ENCODE results near the gene APMAP.
A peak's percentile ranks its signal among the peaks of the same experiment; 100 is the strongest.

APMAP gene

DNA sequence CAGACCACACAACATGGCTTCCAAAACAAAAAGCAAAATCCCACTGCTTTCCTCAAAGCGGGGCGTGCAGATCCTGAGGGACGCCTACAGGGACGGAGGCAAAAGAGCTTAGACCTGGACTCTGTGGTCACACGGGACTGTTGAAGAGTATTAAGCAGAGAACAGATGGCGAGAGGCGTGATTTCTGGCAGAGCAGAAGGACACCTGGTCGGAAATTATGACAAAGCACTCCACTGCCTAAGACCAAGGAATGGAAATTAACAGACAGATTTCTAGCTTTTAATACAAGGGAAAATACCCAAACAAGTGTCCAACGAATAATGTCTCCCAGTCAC is 28.1 kb downstream of the APMAP start:
- DNase-seq: no peak

DNA sequence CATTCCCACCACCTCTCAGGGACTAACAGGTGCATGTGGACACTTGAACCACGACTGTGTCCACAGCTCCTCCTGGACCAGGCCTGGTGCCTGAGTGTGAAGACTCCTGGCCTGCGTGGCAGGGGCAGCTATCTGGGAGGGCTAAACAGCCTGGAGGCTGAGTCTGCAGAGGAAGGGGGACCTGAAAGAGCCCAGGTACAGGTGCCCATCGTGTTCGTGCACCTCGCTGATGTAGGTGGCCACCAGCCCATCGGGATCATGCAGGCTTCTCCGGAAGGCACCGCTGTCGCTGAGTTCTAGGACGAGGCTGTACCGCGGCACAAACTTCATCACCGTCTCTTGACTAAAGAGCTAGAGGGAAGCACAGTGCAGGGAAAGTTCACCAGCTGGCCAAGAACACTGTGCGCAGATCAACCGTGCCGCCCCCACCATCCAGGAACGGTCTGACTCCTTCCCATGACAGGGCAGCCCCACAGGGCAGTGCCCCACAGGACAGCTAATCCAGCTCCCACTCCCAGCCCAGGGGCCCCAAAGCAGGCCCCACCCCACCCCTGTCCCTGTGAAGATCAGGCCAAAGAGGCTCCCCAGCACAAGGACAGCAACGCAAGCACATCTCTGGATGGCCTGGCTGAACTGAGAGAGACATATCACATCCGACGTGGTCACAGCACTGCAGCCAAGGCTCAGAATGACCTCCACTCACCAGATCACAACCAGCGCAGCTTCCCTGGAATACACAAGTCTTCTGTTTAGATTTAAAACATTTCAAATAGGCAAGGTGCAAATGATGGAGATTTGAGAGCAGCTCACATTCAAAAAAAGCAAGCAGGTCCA is 28.7 kb downstream of the APMAP start:
- no peak for DNase-seq

DNA sequence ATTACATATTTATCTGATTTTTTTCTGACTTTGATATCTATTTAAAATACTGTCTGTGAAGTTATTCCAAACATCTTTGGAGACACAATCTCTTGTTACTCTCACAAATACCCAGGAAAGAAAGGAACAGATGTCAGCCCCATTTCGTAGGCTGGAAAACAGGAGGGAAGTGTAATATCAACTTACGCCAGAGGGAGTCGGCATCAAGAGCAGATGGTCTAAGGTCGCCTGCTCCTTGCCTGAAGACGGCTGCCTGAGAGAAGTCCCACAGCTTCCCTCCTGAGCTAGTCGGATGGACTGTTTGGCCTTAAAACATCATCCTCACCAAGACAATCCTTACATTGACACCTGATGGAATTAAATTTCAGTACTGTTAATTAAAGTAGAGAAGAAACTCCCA is 30.0 kb downstream of the APMAP start:
- no peak for DNase-seq

DNA sequence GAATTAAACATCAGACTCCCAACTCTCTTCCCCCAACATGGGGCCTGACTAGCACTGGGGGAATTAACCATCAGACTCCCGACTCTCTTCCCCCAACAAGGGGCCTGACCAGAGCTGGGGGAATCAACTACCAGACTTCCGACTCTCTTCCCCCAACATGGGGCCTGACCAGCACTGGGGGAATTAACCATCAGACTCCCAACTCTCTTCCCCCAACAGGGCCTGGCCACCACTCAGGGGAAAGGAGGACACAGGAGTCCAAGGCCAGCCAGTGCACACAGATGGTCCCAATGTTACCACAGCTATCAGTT is 30.4 kb downstream of the APMAP start:
- no peak for DNase-seq

DNA sequence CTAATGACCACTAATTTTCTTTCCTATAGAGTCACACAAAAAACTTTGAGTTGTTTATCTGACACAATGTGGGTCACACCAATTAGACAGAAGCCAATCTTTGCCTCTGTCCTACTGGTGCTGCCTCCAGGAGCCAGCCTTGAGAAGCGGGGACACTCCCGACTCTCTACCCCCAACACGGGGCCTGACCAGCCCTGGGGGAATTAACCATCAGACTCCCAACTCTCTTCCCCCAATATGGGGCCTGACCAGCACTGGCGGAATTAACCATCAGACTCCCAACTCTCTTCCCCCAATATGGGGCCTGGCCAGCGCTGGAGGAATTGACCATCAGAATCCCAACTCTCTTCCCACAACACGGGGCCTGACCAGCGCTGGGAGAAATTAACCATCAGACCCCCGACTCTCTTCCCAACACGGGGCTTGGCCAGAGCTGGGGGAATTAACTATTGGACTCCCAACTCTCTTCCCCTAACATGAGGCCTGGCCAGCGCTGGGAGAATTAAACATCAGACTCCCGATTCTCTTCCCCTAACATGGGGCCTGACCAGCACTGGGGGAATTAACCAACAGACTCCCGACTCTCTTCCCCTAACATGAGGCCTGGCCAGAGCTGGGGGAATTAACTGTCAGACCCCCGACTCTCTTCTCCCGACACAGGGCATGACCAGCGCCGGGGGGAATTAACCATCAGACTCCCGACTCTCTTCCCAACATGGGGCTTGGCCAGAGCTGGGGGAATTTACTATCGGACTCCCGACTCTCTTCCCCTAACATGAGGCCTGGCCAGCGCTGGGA is 31.0 kb downstream of the APMAP start:
- DNase-seq: no peak

DNA sequence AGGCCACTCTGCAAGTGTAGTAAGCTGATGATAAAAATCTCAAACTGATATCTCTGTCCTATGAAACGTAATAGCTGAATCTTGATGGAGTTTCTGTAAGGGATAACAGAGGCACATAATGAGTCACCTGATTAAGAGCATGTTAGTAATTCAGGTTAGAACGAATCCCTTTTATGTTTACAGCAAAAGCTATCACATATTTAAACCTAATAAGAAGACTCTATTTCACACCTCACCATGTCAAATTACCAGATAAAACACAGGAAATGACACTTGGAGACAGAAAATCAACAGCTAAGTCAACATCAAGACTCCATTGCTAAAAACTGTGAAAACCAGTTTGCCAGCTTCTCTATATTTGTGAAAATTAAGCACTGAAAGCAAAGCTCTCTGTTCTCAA is 31.7 kb downstream of the APMAP start:
- no peak for DNase-seq

DNA sequence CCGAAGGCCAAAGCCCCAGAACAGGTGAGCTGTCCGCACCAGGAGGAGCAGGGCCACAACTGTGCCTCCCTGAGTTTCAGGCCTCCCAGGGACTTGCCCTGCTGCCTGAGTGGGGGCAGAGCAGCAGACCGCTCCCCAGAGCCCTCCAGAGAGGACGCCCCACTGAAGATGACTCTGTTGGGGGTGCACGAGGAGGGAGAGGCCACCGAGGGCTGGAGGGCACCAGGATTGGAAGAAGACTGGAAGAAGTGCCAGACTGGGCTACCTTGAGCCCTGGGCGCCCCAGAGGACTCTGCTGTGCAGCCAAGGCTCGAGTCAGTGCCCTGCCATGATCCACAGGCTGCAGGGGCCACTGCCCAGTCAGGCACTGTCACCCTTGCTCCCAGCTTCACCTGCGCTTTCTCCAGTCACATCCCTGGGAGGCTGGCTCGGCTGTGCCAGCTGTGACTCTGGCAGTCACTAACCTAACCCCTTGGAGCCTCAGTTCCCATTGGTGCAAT is 32.2 kb downstream of the APMAP start:
- no peak for DNase-seq

DNA sequence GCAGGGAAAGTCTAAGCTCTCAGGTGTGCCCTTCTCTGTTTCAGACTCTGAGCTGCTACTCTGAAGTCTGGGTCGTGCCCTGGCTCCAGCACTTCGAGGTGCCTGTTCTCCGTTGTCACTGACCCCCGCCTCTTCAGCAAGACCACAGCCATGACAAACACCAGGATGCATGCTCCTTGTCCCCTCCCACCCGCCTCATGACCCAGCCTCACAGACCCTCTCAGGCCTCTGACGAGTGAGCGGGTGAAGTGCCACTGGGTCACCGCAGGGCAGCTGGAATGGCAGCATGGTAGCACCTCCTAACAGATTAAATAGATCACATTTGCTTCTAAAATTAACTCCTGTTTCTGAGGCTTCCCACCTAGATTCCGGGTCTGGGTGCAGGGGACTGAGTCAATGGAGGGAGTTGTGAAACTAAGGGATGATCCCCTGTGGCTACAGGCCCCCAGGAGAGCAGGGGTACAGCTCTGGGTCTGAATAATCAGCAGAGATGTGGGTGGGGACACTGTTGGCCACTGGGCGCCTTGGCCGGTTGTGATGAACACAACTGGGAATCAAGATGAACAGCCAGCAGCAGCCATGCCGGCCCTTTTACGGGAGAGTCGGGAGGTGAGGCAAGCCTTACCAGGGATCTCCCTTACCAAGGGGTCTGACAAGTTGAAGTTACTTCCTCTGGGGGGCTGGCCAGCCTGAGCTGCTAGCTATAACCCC is 32.8 kb downstream of the APMAP start:
- no peak for DNase-seq

DNA sequence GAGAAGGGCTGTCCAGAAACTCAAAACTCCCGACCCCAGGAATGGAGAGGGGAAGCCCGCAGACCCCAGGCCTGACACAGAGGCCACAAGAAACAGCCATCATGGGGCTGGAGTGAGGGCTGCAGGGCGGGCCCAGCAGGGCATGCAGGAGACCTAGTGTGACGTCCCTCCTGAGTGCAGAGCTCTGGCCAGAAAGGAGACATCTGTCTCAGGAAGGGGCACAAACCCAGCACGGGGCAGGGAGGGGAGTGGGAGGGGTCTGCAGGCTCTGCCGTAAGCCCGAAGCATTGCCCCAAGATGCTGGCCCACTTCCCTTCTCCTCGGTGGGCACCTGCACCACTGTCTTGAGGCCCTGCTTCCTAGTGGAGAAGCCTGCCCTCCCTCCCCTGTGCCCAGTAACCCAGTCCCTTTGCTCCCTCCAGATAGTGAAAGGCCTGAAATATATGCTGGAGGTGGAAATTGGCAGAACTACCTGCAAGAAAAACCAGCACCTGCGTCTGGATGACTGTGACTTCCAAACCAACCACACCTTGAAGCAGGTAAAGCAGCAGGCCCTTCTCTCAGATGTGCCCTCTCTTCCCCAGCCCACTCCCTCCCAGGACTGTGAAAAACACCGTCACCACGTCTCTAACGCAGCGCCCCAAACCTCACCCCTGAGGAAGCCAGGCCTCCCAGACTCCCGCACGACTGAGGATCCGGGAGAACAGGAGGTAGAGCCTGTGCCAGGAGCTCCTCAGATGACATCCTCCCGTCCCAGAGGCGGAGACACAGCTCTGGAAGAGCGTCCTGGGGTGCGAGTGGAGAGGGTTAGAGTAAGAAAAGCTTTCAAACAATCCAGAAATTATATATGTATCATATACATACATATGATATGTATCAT is 33.8 kb downstream of the APMAP start:
- no peak for DNase-seq

DNA sequence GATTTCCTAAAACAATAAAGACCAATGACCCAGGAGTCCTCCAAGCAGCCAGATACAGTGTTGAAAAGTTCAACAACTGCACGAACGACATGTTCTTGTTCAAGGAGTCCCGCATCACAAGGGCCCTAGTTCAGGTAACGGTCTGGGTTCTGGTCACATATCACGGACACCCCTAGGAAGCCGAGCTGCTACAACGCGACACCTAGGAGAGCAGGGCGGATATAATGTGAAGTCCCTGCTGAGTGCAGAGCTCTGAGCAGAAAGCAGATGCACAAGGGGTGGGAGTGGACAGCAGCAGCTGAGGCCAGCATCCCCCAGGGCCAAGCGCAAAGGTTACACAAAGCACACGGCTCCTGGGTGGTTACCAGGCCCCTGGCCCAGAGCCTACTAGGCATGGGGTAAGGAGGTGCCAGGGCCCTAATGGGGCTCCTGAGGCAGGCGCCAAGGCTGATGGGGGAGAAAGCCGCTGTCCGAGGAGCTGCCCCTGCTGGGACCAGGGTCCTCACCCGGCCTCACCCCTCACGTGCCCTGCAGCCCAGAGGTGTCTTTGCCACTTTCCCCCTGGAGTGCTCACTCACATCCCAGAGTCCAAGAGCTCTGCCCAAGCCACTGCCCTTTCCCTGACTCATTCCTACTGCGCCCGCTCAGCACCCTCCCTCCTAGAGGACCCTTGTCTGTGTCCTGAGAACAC is 35.1 kb downstream of the APMAP start:
- DNase-seq: peak; percentile 41

DNA sequence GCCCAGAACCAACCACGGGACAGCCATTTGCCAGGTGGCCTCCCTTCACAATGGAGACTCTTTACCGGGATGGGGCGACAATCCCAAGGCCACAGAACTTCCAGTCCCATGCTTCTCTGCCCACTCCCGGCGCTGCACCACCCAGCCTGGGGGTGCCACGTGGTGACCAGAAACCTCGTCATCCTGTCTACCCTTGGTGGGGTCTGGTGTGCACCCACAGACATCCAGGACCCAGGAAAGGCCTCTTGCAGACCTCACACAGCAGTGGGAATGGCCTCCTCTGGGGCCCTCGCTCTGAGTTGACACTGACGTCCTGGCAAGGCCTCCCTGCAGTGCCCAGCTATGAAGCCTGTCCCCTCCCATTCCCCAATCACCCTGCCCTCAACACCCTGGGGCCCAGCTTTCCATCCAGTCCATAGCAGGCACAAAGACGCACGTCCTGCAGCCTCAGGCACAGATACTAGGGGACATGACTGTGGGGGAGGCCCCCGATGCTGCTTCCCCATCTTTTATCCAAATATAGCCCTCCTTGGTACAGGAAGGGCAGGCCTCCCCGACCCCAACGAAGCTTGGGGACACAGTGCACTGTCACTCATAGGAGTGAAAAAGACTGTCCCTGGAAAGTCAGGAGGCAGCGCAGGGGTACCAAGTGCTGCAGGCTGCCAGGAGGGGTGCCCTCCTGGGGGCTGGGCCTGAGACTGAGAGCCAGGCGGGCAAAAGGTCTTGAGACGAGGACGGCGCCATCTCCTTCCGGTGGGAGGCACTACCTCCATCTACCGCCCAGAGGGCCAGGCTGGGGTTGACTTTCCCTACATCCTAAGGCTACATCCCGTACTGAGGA is 36.3 kb downstream of the APMAP start:
- DNase-seq: no peak

DNA sequence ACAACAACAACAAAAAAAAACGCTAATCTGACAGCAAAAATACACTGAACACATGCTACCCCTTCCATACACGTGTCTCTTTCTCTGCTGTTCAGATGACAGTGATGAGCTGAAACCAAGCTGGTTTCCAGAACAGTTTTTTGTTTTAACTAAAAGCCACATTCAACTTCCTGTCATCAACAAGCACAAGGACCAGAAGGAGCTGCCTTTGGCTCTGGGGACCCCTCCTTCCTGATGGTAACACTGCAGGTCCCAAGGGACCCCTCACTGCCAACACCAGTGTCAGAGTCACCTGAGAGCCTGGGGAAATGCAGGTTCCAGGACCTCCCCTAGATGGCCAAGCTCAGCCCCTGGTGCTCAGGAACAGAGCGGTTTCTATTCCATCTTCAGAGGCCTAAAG is 37.5 kb downstream of the APMAP start:
- DNase-seq: no peak

DNA sequence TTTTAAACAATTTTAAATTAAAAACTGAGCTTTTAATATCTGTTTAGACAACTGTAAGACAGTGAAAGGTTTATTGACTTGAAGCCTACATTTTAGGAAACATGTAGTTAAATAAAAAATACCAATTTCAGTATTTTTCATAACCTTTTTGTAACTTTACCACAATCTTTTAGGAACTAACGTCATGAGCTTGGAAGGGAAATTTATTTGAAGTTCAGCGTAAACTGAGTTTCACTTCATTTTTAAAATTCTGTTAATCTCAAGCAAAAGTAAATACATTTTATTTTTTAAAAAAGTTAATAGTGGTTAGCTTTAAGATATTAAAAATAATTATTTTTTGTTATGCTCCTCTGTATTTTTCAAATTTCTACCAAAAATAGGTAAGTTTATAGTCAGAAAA is 38.0 kb downstream of the APMAP start:
- no peak for DNase-seq

DNA sequence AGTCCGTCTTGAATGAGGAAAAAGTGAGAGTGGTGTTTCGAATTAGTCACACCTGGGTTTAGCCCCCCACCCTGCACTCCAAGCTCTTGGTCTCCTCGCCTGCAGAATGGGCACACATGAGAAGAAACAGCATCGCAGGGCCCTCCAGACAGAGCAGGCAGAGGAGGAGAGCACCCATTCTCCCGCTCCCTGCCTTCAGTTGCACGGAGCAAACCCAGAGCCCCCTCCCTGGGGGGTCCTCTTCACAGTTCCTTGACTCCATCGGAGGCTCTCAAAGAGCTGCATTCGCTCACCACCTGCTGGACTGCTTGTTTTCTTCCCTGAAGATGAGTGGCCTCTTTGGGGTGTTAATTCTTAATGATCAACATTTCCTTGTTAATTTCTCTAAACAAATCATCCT is 38.4 kb downstream of the APMAP start:
- no peak for DNase-seq

DNA sequence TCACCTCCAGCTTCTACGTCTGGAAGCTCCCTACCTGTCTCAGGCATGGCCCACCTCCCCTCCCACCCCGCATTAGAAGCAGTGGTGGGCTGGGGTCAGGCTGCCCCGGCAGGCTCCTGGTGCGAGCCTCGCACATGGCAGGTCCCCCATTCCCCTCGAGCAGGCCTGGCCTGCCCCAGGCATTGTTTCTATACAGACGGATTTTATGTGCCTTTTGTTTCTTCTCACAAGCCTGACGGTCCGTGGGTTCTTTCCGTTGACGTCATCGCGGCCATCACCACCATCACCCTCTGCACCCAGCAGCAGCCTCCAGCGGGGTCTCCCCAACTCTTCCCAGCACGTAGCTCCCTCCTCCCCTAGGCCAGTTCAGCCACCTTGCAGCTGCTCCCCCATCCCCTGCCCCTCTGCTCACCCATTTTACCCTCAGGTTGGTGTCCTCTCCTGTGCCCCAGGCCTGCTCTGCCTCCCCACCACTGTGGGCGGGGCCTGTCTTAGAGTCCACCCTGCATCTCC is 38.9 kb downstream of the APMAP start:
- no peak for DNase-seq

DNA sequence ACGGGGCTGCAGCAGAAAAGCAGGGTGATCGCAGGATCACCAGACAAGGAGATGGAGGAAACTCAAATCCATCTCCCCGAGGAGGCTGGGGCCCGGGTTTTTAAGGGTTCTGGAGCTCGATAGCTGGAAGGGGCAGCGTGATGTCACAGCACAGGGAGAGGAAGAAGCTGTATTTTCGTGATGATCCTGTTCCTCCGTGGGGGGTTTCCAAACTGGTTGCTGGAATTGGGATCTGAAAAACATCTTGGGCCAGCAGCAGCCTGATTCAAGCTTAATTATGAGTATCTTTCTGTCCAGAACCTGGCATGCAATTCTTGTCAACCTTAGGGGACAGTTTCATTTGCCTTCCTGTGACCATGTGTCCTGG is 39.4 kb downstream of the APMAP start:
- DNase-seq: no peak

DNA sequence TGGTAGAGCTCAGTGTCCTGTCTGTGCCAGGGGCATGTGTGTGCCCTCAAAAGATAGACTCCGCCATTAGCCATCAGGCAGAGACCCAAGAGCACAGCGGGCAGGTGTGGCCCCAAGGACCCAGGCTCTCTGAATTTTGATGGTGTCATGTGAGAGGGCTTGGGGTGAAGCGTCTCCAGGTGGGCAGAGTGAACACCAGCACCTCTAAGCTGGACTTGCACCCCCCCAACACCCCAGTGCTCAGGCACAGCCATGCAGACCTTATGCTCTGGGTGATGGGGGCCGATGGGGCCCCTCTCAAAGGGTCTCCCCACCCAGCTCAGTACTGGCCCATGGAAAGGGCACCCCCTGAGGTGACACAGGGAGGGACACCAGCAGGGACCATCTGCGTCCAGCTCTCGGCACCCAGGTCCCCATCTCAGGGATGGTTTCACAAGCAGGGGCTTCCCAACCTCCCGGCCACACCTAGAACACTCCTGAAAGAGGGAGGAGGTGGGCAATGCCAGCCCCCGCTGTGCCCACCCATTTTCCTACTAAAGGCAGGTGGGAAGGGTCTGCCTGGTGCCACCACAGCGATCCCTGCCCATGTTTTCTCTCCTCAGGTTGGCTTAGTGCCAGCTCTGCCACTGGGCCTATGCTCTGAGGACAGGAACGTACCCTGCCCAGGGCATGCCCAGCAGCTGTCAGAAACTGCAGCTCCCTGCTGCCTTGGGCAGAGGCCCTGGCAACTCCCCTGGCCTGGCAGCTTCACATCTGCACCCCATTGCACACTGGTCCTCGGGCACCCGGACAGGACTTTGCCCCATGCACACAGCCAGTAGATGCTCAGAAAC is 40.0 kb downstream of the APMAP start:
- DNase-seq: peak; percentile 62

DNA sequence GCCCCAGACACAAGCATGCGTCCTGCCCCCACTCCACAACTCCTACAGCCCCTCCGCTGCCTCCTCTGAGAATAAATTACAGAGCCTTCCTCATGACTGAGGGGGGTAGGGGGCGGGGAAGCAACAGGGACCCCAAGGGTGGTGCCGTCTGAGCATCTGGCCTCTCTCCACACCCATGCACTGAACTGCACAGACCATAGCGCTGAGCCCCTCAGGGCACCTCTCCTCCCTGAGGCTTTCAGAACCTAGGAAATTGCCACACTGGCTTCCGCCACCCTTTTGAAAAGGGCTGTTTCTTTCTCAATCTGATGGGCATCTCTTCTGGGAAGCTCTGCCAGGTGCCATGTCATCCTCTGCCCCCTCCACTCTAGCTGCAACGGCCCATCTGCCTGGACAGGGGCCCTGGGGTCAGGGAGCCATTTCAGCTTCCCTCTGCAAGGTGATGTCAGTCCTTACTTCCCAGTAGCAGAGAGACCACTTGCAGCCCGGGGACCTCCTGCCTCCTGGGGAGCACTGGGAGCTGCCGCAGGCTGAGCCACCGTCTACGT is 40.9 kb downstream of the APMAP start:
- DNase-seq: peak; percentile 55

DNA sequence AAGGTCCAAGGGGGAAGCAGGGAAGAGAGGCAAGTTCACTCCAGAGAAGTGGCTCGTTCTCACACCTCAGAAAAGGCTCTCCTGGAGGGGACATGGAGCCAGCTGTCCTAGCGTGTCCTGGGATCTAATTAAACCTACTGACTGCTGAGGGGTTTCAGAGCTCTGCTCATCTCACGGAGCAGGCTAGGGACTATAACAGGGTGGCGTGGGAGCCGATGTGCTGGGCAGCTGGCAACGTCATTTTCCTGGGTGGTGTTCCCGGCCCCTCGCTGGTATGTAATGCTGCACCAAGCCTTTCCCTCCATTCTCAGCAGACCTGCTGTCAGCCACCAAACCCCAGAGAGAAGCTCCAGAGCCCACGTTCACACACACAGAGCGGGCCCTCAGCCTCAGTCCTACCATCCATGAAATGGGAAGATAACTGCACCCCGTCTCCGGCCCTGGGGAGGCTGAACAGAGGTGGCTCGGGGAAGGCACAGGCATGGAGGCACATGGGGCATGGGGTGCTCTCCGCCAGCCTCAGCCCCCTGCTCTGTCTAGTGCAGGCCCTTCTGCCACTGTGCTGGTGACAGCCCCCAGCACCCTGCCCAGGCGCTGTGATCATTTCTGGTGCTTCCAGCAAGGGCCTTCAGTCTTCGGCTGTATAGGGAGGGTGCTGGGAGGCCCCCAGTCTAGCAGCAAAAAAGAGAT is 41.6 kb downstream of the APMAP start:
- peak; percentile 54 for DNase-seq

All from activated effector memory CD4-positive, alpha-beta T cell treated with anti-CD3 and anti-CD28 coated beads, Interleukin-2, amount 50 U/mL, for 16 hours (primary cell).